ENCODE measurements around the gene GAS5. TPM values are rescaled to one million over a fixed set of nuclear protein-coding genes. Genes with fewer than 3 reads are reported as not detected.

The GAS5 gene
- polyA plus RNA-seq, 1 of the 3 experiments (the other 2 are of a cell fraction): 961 TPM

- Histone ChIP-seq H3K9me2 (no peaks in the 10 kb centered on the region), H3K27ac (ENCODE audit: low read depth in 2 of 2, low read length in 1 of 2) (no peak overlapping the region), H3F3A (replicated peaks; ENCODE audit: insufficient read depth) (no peaks in the 10 kb centered on the region), H3K9me3 (no peaks in the 10 kb centered on the region), H3K4me1 (ENCODE audit: control insufficient read depth in 1 of 2, insufficient read depth in 2 of 2, low read depth in 1 of 2, low read length in 1 of 2) (no peaks in the 10 kb centered on the region), H3K4me2 (no peak overlapping the region), H4K20me1 (ENCODE audit: insufficient read depth) (no peaks in the 10 kb centered on the region), H3K79me2 (ENCODE audit: insufficient read depth) (no peaks in the 10 kb centered on the region), H2AFZ (ENCODE audit: low read depth) (no peak overlapping the region), H3K9ac (no peak overlapping the region), H3K36me3 (replicated peaks in 1 of 2; ENCODE audit: control insufficient read depth in 1 of 2, insufficient read depth in 2 of 2, low read length in 1 of 2) (no peaks in the 10 kb centered on the region), H3K27me3 (ENCODE audit: insufficient read depth) (no peaks in the 10 kb centered on the region), H3K4me3 (ENCODE audit: low read depth in 2 of 2, low read length in 1 of 2) (no peak overlapping the region; a peak in 1 of 4 replicates)
- ChIA-PET POLR2A (no interaction called here), CTCF (interaction anchor here (1.4 to 2.0 kb wide), 2 partner anchors 17 to 24 kb away, joined by 4 read pairs; no protein-coding TSS in a partner anchor)
- peak; percentile 41 for DNase-seq
- TF ChIP-seq FOSL2 (IDR thresholded peaks at IDR 0.05; ENCODE audit: borderline replicate concordance, low read depth): no peak
- TF ChIP-seq POLR2AphosphoS5 (IDR thresholded peaks at IDR 0.05; ENCODE audit: low read depth, low read length): no peak
- no peak for TF ChIP-seq GABPA (IDR thresholded peaks at IDR 0.05; ENCODE audit: low read depth)
- no peak for TF ChIP-seq RCOR1 (IDR thresholded peaks at IDR 0.05; ENCODE audit: low read length)
- no peak for TF ChIP-seq MEF2A (IDR thresholded peaks at IDR 0.05; ENCODE audit: borderline replicate concordance, low read depth)
- peak; percentile 28; the same call in 1 of the 2 replicates for TF ChIP-seq RAD21 (IDR thresholded peaks at IDR 0.05; ENCODE audit: low read length)
- TF ChIP-seq GATA2 (CRISPR knock-in tag; IDR thresholded peaks at IDR 0.05): no peak
- no peak for TF ChIP-seq IRF3 (IDR thresholded peaks at IDR 0.05; ENCODE audit: low read depth, low read length)
- no peak for TF ChIP-seq RFX5 (IDR thresholded peaks at IDR 0.05; ENCODE audit: low read length)
- TF ChIP-seq FOXM1 (IDR thresholded peaks at IDR 0.05; ENCODE audit: low read depth): no peak
- no peak for TF ChIP-seq JUND (IDR thresholded peaks at IDR 0.05)
- no peak for TF ChIP-seq EP300 (IDR thresholded peaks at IDR 0.05; ENCODE audit: borderline replicate concordance in 1 of 2, low read depth in 1 of 2, low read length in 1 of 2)
- TF ChIP-seq NFIC (IDR thresholded peaks at IDR 0.05; ENCODE audit: borderline replicate concordance): no peak
- TF ChIP-seq MAX (IDR thresholded peaks at IDR 0.05; ENCODE audit: low read depth): no peak
- no peak for TF ChIP-seq RXRA (IDR thresholded peaks at IDR 0.05; ENCODE audit: borderline replicate concordance, low read depth)
- peak; percentile 74 for TF ChIP-seq CTCF (IDR thresholded peaks at IDR 0.05)
- WGBS (ENCODE audit: low lambda C conversion rate): 83% methylated on average over 13 of the region's 13 CpGs
Measured at GRCh38 chr1:173914366-173914871, 46.6 kb upstream of the GAS5 start.

- Histone ChIP-seq H3K27me3 (ENCODE audit: insufficient read depth) (no peaks in the 10 kb centered on the region), H3K9me3 (no peaks in the 10 kb centered on the region), H3K79me2 (ENCODE audit: insufficient read depth) (no peaks in the 10 kb centered on the region), H2AFZ (ENCODE audit: low read depth) (no peak overlapping the region), H3F3A (replicated peaks; ENCODE audit: insufficient read depth) (no peaks in the 10 kb centered on the region), H3K4me2 (no peak overlapping the region), H3K27ac (ENCODE audit: low read depth in 2 of 2, low read length in 1 of 2) (no peak overlapping the region), H3K4me1 (ENCODE audit: control insufficient read depth in 1 of 2, insufficient read depth in 2 of 2, low read depth in 1 of 2, low read length in 1 of 2) (no peaks in the 10 kb centered on the region), H3K4me3 (ENCODE audit: low read depth in 2 of 2, low read length in 1 of 2) (no peak overlapping the region), H3K9ac (no peak overlapping the region), H3K9me2 (no peaks in the 10 kb centered on the region), H4K20me1 (ENCODE audit: insufficient read depth) (no peaks in the 10 kb centered on the region), H3K36me3 (replicated peaks in 1 of 2; ENCODE audit: control insufficient read depth in 1 of 2, insufficient read depth in 2 of 2, low read length in 1 of 2) (no peaks in the 10 kb centered on the region)
- WGBS (ENCODE audit: low lambda C conversion rate): 63% methylated on average over 3 of the region's 3 CpGs
- POLR2A ChIA-PET: no interaction called here
- CTCF ChIA-PET: interaction anchor here (0.9 to 1.0 kb wide), 2 partner anchors 10 to 50 kb away, joined by 3 read pairs; no protein-coding TSS in a partner anchor
- DNase-seq: no peak
- TF ChIP-seq USF1 (IDR thresholded peaks at IDR 0.05; ENCODE audit: borderline replicate concordance, low read depth) (no peak), MAX (IDR thresholded peaks at IDR 0.05; ENCODE audit: low read depth) (no peak)
Measured at GRCh38 chr1:173913111-173913510, 45.3 kb upstream of the GAS5 start.

Data from SK-N-SH (cell line).